GM21360 (cell line): ENCODE data around the gene ARL17A.
"Not testable (repeated sequence)": the region's sequence is repeated elsewhere in the genome, so short reads cannot be mapped to it uniquely, and the experiment has no call there.

Experiments used
- ATAC-seq: cut with Tn5 transposase; IDR thresholded peaks from one replicate; pipeline ENCODE4 v1.9.1; 2021; ENCODE audit warnings: mild to moderate bottlenecking, moderate library complexity; ENCODE audit not compliant: unreplicated experiment

Gene ARL17A

DNA sequence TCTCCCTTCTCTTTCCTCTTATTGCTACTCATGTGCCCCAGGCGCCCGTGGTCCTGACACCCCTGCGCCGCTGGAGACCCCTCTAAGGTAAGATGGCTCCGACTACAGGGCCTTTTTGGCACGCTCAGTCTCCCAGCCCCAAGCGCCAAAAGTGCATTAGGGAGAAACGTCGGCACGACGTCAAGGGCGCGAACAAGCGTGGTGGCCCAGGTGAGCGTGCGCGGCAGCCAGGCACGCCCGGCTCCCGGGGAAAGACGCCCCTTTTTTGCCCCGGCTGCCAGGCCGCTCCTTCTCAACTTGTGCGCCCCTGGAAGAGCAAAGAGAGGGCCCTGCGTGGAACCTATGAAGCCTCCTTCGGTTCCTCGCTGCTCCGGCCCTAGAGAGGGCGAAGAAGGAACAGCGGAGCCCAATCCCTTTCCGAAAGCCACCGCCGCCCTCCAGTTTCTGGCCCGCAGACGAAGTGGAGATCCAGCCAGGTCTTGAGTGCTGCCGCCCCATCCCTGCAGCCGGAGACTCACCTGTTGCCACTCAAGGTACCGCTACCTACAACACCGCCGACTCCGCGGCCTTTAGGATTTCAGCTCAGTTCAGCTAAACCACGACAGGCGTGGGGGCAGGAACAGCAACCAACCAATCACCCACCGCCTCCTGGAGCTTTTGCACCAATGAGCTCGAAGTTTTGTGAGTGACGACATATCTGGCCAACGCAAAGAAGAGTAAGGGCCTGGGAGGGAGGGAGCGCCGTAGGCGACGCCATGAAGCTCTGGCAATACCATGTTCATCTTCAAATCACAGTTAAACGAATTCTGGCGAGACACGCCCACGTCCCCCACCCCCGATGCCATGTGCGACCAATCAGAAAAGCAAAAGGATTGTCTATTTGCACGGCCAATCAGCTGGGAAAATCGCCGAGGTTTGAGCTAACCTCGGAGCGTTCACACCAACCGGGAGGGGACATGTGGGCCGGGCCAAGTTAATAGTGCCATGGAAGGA is at the start of gene ARL17A:
TSS of gene ARL17A (minus strand) at position 609 of the 993 bp plus-strand sequence. CDS start 3,369 bp downstream, outside the sequence.
- ATAC-seq, result peak; percentile 91

DNA sequence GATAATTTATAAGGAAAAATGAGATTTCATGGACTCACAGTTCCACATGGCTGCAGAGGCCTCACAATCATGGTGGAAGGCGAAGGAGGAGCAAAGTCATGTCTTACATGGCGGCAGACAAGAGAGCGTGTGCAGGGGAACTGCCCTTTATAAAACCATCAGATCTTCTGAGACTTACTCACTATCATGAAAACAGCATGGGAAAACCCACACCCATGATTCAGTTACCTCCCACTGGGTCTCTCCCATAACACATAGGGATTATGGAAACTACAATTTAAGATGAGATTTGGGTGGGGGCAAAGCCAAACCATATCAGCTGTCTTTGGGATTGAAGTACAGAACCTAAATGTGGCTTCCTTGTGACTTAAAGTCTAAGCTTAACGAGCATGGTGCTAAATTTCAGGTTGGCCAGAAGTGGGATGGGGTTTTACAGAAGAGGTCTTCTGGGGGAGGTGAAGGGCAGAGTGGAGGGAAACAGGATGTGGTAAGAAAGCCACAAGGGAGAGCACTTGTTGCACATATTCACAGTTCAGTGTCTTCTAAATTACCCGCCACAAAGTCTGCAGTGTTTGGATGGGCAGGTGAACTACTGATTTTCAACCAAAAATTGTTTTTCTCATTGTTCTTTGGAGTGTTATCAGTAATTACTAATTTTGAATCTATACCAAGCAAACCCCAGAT is 49.4 kb upstream of the ARL17A start:
- ATAC-seq, result not testable (repeated sequence)

DNA sequence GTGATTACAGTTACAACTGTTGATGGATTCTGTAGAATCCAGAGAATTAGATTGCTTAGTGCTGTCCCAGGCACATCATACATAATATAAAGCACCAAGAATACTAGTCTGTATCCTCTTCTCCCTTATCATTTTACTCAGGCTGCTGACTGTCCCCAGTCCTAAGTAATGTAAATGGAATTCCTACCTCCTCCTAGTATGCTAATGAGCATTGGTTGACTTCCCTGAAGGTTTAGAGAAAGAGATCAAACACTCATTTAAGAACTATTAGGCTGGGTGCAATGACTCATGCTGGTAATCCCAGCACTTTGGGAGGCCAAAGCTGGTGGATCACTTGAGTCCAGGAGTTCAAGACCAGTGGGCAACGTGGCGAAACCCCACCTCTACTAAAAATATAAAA is 48.0 kb upstream of the ARL17A start:
- not testable (repeated sequence) for ATAC-seq

DNA sequence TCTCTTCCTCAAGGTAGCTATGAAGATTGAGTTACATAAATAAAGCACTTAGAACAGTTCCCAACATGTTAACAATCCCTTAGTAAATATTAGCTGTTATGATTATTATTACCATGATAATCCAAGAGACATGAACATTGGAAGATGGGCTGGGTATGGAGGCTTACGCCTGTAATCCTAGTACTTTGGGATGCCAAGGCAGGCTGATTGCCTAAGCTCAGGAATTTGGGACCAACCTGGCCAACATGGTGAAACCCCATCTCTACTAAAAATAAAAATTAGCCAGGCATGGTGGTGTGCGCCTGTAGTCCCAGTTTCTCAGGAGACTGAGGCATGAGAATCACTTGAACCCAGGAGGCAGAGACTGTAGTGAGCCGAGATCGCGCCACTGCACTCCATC is 45.2 kb upstream of the ARL17A start:
- ATAC-seq, result not testable (repeated sequence)

DNA sequence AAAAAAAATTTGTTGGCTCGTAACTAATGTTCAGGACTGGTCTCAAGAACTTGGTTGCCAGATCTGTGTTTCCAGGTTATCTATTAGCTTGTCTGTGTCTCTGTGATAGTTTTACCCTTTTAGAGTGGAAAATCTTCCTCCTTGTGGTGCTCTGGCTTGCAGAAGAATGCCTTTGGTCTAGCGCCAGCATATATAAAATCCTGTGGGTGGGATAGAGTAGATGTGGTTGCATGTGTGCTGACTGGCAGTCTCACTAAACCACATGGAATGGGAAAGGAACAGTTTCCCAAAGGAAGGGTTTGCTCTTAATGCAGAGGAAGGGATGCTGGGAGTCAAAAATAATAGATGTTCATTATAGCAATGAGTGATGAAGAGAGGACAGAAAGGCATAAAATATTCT is 44.3 kb upstream of the ARL17A start:
- ATAC-seq, result not testable (repeated sequence)

DNA sequence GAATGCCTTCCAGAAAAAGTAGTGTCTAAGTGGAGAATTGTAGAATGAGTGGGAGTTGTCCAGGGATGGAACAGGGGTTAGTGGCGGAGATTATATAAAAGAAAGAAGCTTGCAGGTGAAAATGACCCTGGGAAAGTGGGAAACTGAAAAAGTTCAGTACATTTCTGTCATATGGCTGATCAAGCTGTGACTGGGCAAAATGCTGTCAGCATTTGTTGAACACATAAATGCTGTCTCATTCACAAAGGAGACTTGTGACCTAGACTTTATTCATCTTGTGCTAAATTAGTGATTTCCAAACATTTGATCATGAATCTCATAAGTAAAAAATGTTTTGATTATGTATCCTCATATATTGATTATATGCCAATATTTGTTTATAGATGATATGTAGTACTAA is 39.5 kb upstream of the ARL17A start:
- not testable (repeated sequence) for ATAC-seq

DNA sequence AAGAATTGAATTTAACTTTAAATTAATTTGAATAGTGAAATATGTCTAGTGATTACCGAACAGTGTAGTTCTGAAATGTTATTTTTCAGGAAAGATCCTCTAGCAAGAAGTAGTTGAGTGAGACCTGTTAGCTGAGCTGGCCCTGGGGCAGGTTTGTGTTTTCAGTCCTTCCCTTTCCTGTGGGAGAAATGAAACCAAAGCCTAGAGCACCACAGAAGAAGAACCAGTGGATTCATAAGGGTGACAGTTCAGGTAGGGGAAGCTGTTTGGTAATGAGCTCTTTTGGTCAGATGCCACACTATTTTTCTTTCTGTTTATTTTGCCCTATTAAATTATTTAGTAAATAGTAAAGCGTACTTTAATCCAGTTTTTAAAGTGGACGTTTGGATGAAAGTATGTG is 37.6 kb upstream of the ARL17A start:
- not testable (repeated sequence) for ATAC-seq

DNA sequence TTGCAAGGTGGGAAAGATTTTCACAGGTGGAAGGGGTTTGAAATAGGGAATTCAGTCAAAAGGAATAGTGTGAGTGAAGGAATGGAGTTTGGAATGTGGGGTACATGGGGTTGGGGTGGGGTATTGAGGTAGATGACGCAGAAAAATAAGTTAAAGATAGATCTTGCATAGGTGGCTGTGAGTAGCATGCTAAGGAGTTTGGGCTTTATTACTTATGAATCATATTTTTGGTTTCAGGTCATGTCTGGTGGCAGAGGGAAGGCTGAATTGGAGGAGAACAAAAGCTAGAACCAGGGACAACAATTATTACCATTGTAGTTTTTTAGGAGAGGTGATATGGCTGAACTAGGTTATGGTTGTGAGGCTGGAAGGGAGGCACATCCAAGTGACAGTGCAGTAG is 34.4 kb upstream of the ARL17A start:
- not testable (repeated sequence) for ATAC-seq

DNA sequence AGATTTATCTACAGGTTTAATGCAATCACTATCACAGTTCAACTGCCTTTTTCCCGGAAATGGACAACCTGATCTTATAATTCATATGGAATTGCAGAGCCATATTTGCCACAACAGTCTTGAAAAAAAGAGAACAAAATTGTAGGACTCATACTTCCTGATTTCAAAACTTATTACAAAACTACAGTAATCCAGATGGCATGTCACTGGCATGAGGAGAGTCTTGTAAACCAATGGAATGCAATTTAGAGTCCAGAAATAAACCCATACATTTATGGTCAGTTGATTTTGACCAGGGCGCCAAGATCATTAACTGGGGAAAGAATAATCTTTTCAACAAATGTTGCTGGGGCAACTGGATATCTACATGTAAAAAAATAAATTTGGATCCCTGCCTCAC is 31.8 kb upstream of the ARL17A start:
- not testable (repeated sequence) for ATAC-seq

DNA sequence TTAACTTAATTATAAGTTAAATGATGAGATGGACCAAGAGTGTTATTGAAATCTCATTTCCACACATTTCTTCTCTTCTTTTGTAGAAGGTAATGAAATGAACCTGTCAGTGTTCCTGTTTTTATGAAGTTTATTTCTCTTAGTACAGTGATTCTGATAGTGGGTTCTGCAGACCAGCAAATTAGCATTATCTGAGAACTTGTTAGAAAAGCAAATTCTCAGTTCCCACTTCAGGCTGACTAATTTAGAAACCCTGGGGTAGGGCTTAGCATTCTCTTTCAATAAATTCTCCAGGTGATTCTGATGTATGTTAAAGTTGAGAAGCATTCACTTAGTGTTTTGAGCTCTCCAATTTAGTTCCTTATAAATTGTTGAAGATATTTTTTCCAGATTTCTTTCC is 23.6 kb upstream of the ARL17A start:
- peak; percentile 84 for ATAC-seq

DNA sequence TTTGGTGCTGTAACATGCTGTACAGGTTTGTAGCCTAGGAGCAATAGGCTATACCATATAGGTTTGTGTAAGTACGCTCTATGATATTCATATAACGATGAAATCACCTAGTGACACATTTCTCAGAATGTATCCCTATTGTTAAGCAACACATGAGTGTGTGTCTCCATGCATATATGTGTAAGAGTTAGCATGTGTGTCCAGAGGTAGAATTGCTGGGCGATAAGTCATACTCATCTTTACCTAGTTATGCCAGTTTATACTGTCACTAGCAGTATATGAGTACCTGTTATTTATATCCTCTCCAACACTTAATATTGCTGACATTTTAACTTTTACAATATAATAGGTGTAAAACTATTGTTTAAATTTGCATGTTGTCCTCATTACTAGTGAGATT is 21.3 kb upstream of the ARL17A start:
- not testable (repeated sequence) for ATAC-seq

DNA sequence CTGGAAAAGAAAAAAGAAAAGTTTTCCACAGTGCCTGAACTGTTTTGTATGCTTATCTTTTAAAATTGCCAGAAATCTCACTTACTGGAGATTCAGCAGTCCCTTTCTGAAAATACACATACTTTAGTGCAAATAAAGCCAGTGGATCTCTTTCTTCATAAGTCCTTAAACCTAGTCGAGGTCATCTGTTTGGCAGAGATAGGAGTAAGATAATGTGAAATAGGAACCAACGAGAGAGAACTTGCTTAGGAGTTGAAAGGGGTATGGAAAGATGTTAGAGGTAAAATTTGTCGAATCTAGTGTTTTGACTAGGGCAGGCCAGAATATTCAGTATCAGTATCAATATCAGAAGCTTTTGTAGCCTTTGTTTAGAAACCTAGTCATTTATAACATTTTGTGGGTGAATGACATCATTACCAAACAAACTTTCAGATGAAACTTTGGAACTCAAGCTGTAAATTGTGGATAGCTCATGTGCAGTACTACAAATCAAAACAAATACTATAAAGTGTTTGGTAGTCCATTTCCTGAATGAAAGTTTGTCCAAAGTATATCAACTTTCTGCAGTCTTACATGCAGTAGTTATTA is 18.9 kb upstream of the ARL17A start:
- ATAC-seq, result peak; percentile 53

DNA sequence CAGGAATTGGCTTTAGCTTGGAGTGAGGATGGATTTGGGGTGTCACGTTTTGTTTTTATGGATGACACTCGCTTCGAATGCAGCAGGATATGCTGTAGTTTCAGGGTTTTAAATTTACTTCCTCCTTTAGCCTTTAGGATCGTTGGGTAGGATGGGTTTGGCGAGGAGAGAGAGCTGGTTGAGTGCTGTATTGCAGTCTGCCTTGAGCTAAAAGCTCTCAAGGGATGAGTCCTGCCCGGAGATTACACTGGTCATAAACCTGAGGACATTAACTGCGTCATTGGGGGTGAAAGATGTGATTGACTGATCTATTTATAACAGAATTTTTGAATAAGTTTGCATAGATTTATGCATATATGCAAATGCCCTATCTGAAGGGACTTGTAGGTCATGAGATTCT is 11.8 kb upstream of the ARL17A start:
- peak; percentile 37 for ATAC-seq

DNA sequence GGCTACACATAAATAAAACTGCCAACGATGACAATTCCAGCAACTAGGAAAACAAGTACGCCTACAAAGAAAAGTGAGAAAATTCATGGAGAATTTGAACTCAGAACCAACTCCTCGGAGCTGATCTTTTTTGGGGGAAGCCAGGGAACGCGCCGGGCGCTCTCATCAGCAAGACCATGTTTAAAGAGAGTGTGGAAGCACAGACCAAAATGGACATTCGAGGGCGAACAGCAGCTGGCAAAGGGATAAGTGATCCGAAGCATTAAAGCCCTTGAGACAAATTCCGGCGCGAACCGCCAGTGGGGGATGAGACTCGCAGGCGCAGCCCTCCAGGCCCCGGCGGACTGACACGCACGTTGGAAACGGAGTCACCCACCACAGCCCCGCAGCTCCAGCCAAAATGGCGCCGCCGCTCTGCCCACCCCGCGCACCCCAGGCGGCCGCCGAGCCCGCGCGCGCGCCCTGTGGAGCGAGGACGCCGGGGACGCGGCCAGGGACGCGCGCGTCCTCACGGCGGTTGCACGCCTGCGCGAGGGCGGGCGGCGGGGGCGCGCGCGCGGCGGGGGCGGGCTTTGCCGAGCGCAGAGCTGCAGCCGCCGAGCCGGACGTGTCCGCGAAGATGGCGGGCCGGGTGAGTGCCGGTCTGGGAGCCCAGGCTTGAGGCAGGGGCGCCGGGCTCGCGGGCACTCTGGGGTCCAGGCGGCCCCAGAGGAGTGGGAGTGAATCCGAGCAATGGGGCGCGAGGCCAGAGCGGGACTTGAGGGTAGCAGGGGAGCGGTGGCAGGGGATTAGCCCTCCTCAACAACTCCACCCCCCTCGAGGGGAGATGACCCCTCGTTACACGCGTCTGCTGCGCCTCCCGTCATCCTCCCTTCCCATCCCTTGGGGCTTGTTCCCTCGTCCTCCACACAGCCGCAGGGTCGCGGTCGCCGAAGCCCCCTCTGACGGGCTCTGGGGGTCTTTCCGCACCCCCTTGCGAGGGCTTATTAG is 11.0 kb upstream of the ARL17A start, which contains the start of gene NSF:
TSS of gene NSF (plus strand) at position 513 of the 990 bp plus-strand sequence. CDS start at position 620, 107 bp downstream.
- peak; percentile 68 for ATAC-seq

DNA sequence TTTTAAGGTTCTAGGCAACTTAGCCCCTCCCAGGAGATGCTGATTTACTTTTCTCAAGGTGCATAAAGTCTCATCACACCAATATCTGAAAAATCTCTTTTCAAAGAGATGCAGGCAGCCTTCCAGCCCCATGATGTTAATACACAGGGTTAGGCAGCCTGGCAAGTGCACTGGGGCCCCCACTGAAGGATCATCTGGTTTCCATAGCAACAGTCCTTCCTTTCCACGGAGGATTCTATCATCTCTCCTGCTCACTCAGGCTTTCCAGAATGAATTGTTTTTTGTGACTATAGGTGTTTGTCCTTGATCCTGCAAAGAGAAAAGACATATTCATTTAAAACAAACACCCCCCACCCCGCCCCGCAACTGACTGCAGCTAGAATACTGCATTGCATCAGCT is 6.0 kb upstream of the ARL17A start:
- not testable (repeated sequence) for ATAC-seq

DNA sequence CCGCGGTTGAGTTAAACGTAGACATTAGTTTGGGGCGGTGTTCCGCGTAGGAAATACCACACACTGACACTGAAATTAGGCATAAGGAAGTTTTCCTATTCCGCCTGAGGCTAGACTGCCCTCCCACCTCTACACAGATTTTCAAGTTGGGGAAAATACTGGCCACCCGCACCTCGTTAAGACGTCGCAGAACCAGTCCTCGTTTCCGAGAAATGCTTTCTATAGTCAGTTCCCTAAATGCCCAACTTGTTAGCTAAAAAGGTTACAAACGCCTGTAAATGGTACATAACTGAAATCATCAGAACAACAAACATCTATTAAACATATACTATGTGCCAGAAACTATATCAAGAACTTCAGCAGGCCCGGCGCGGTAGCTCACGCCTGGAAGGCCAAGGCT is 591 bp upstream of the ARL17A start:
- not testable (repeated sequence) for ATAC-seq

DNA sequence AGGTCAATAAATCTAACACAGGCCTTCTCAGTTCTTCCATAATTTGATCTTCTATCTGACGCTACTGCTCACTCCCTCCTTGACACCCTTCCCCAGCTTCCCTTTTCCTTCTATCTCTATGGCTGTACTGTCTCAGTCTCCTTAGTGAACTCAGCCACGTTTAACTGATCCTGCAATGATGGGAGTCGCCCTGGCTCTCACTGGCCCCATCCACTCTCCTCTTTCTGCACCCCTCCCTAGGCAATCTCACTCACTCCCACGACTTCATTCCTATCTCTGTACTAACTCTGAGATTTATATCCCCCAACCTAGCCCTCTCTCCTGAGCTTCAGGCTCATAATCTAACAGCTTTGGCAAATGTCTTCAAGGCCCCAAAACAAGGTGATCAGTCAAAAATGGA is 7.7 kb downstream of the ARL17A start:
- not testable (repeated sequence) for ATAC-seq

DNA sequence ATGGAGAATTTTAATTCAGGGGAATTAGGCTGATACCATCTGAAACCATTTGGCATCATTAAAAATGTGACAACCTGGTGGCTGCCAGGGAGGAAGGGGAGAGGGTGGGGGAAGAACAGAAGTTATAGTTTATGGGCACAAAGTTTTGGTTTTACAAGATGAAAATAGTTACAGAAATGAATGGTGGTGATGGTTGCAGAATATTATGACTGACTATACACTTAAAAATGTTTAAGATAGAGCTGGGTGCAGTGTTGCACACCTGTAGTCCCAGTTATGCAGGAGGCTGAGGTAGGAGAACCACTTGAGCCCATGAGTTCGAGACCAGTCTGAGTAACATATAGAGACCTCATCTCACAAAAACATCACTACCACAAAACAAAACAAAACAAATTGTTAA is 12.5 kb downstream of the ARL17A start:
- ATAC-seq, result not testable (repeated sequence)

DNA sequence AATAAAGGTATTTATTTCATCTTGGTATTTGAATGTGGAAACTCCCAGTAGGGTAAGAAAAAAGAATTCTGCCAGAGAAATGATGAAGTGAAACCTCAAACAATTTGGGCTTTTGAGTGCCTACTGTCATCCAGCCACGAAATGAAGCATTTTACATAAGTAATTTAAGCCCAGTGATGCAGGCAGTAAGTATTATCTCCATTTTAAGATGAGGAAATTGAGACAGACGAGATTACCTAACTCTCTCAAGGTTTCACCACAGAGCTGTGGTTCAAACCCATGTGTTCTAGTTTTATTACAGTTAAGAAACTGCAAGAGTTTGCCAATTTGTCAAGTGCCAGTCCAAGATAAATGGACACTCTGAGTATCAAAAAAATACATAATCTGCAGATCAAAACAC is 13.2 kb downstream of the ARL17A start:
- not testable (repeated sequence) for ATAC-seq

DNA sequence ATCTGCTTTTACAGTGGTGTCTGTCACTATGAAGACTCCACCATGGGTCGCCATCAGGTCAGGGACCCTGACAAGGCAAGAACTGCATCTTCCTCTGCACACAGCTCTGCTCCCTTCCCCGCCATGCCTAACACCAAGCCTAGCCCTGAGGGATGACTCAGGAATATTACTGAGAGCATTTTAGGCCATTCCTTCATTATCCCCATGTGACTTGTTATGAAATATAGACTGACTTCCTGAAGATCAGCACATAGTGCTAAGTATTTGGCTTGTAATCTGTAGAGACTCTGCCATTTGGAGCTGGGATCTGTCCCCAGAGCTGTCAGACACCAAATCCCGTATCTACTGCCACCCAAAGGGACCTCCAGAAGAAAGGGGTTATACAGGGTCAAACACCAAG is 19.4 kb downstream of the ARL17A start:
- not testable (repeated sequence) for ATAC-seq
